Activated CD4-positive, alpha-beta T cell treated with anti-CD3 and anti-CD28 coated beads, Interleukin-2, amount 10 ng/mL, durations not matched to agents 24 days and 14 days (primary cell): Measurements from ENCODE around the gene SIGLEC12. TPM values are rescaled to one million over a fixed set of nuclear protein-coding genes. Genes with fewer than 3 reads are reported as not detected.
"Not testable (repeated sequence)": the region's sequence is repeated elsewhere in the genome, so short reads cannot be mapped to it uniquely, and the experiment has no call there.

Experiments
- DNase-seq: peaks from one replicate; pipeline ENCODE4 v3.0.0; 2022
- H3K27ac Mint-ChIP-seq: one replicate; pipeline ENCODE4 v1.8.0; 2022; ENCODE audit warnings: mild to moderate bottlenecking, mixed read lengths
- H3K27me3 Mint-ChIP-seq: one replicate; pipeline ENCODE4 v1.8.0; 2022; ENCODE audit warnings: mixed read lengths
- H3K36me3 Mint-ChIP-seq: one replicate; pipeline ENCODE4 v1.8.0; 2022; ENCODE audit warnings: low read depth, mild to moderate bottlenecking, mixed read lengths
- H3K4me1 Mint-ChIP-seq: one replicate; pipeline ENCODE4 v1.8.0; 2021; ENCODE audit warnings: mixed read lengths
- H3K4me3 Mint-ChIP-seq: one replicate; pipeline ENCODE4 v1.8.0; 2022; ENCODE audit warnings: mild to moderate bottlenecking, moderate library complexity, mixed read lengths
- H3K9me3 Mint-ChIP-seq: one replicate; pipeline ENCODE4 v1.8.0; 2021; ENCODE audit warnings: mixed read lengths
- intact Hi-C: fragments of 100-400 bp; cut with micrococcal nuclease; formaldehyde crosslinking; loops from one replicate; pipeline ENCODE4 v1.15.1; 2023
- total RNA-seq: library from RNA; stranded (reverse); gene quantifications from 2 replicates; pipeline ENCODE4 v1.2.3, GENCODE V29; 2022

Gene SIGLEC12
- total RNA-seq, 1 donor from 2014 or later = 0.98 TPM

DNA sequence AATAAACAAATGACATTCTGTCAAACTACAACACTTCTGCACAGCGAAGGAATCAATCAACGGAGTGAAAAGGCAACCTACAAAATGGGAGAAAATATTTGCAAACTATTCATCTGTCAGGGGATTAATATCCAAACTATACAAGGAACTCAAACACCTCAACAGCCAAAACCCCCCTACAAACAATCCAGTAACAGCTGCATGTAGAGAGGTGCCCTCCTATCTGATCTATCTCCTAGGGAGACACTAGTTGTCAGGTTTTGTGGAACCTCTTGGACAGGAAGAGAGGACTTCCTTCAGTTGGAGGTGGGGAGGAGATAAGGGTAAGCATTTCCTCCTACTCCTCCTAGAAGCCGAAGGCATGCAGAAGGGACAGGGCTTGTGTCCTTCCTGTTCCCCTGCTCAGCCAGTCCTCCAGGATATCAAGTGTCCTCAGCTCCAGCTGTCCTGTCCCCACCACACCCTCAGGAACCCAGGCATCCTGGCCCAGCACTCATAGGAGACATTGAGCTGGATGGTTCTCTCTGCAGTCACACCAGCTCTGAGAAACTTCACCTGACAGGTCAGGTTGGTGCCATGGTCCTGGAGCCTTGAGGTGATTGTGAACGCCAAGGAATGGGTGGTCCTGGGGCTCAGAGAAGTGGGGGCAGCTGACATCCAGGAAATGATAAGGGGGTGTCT lies 33.6 kb downstream of the SIGLEC12 start:
- DNase-seq = no peak
- Mint-ChIP-seq H3K27me3 (peaks cover 38% of the 10 kb centered on the region), H3K9me3 (no peaks in the 10 kb centered on the region), H3K36me3 (no peaks in the 10 kb centered on the region), H3K4me3 (peak overlapping the region; percentile 20), H3K4me1 (peaks cover 44% of the 10 kb centered on the region), H3K27ac (no peak overlapping the region)
- intact Hi-C loops = no loop called here

- intact Hi-C loops = no loop called here
- Mint-ChIP-seq H3K27me3 (peaks cover 44% of the 10 kb centered on the region), H3K4me1 (peaks cover 36% of the 10 kb centered on the region), H3K4me3 (no peak overlapping the region), H3K9me3 (no peaks in the 10 kb centered on the region), H3K36me3 (no peaks in the 10 kb centered on the region), H3K27ac (no peak overlapping the region)
- DNase-seq = no peak
These were observed 34.9 kb downstream of the SIGLEC12 start for GRCh38 chr19:51466723-51467122.

- Mint-ChIP-seq H3K4me1 (peaks cover 35% of the 10 kb centered on the region), H3K4me3 (peak overlapping the region; percentile 47), H3K27ac (peak overlapping the region; percentile 72), H3K27me3 (peaks cover 53% of the 10 kb centered on the region)
- H3K9me3 Mint-ChIP-seq, H3K36me3 Mint-ChIP-seq, DNase-seq, intact Hi-C loops: not testable (repeated sequence)
These were observed 37.5 kb downstream of the SIGLEC12 start for GRCh38 chr19:51463976-51464581.

- peaks cover 51% of the 10 kb centered on the region for H3K27me3 Mint-ChIP-seq
These were observed 38.9 kb downstream of the SIGLEC12 start for GRCh38 chr19:51462681-51463080.

DNA sequence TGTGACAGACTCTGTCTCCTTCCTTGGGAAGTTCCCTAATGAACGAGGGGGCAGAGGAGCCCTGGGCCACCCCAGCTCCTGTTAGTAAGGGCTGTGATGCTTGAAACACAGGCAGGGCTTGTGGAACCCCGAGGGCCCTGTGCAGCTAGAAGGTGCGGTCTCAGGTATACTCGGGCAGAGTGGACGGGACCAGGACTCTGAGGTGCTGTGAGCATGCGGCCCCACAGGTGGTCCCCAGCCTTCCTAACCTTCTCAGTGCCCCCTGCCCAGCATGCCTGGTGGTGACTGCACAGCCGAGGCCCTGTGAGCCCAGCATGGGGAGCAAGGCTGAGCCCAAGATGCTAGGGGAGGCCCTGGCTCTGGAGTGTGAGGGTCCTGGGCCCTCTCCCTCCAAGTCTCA lies 39.3 kb downstream of the SIGLEC12 start:
- H3K36me3 Mint-ChIP-seq = no peaks in the 10 kb centered on the region
- no peak overlapping the region for H3K27ac Mint-ChIP-seq
- H3K4me1 Mint-ChIP-seq = peaks cover 21% of the 10 kb centered on the region
- intact Hi-C loops = no loop called here
- H3K9me3 Mint-ChIP-seq = no peaks in the 10 kb centered on the region
- no peak overlapping the region for H3K4me3 Mint-ChIP-seq
- DNase-seq = no peak
- peaks cover 48% of the 10 kb centered on the region for H3K27me3 Mint-ChIP-seq

More at GRCh38 chr19:51462681-51463080, 38.9 kb downstream of the SIGLEC12 start:
- DNase-seq = no peak
- intact Hi-C loops = no loop called here
- peaks cover 23% of the 10 kb centered on the region for H3K4me1 Mint-ChIP-seq
- no peaks in the 10 kb centered on the region for H3K36me3 Mint-ChIP-seq
- H3K9me3 Mint-ChIP-seq = no peaks in the 10 kb centered on the region
- no peak overlapping the region for H3K4me3 Mint-ChIP-seq
- H3K27ac Mint-ChIP-seq = no peak overlapping the region

DNA sequence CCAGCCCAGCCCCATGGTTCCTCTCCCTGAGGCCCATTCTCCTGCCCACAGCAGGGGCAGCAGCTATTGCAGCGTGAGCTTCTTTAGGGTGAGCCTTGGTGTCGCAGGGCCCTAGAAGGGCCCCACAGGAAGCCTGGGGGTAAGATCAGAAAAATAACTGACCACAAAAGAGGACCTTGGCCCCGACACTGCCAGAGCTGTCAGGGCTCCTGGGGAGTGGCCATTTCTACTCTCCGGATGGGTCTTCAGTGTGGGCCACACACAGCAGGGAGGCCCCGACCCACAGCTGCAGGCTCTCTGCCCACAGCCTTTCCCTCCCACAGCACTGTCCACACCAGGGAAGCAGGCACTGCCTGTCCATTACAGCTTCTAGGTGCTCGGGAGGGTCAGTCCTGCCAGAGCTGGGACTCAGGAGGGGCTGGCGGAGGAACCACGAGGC lies 39.9 kb downstream of the SIGLEC12 start:
- Mint-ChIP-seq H3K36me3 (no peaks in the 10 kb centered on the region), H3K9me3 (no peaks in the 10 kb centered on the region), H3K4me3 (no peak overlapping the region), H3K27me3 (peaks cover 44% of the 10 kb centered on the region), H3K27ac (no peak overlapping the region), H3K4me1 (peaks cover 17% of the 10 kb centered on the region)
- intact Hi-C loops = no loop called here
- no peak for DNase-seq

DNA sequence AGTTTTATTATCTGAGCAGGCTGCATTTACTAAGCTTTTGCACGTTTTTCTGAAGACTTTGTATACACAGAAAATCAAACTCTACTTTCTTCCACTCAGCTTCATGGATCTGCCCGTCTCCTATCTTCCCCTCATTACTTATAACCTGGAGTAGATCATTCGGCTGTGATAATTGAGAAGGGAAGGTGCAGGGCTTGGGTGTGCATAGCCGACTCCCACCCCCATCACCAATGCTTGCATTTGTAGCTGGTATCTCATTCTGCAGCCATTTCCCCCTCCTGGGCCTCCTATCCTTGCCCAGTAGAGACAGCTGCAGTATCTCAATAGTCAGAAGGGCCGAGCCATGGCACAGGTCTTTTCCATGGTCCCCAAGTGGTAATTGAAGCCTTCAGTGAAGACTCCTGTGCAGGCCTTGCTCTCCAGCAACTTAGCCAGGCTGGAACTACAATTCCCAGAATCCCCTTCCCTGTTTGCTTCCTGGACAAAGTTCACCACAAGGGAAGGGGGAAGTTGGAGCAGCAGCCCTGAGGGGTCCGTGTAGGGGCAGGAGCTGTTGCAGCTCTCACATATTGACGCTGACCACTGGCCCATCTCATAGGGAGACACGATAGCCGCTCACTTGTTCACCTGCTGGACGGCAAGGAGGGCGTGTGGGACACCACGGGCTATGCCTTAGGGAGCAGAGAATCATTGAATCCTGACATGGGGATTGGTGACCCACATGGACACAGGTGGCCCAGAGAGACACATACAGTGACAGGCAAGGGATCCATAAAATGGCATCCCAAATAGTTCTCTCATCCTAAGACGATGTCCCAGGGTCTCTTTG lies 41.2 kb downstream of the SIGLEC12 start:
- Mint-ChIP-seq H3K4me1 (peaks cover 10% of the 10 kb centered on the region), H3K4me3 (no peak overlapping the region), H3K36me3 (no peaks in the 10 kb centered on the region), H3K27ac (peak overlapping the region; percentile 60), H3K9me3 (no peaks in the 10 kb centered on the region), H3K27me3 (peaks cover 35% of the 10 kb centered on the region)
- intact Hi-C loops = no loop called here
- DNase-seq = no peak

GRCh38 chr19:51458899-51459505 lies 42.6 kb downstream of the SIGLEC12 start:
- H3K9me3 Mint-ChIP-seq = no peaks in the 10 kb centered on the region
- DNase-seq = no peak
- no peaks in the 10 kb centered on the region for H3K36me3 Mint-ChIP-seq
- peaks cover 26% of the 10 kb centered on the region for H3K27me3 Mint-ChIP-seq
- H3K27ac Mint-ChIP-seq = no peak overlapping the region
- H3K4me3 Mint-ChIP-seq = no peak overlapping the region
- intact Hi-C loops = no loop called here
- H3K4me1 Mint-ChIP-seq = peaks cover 7% of the 10 kb centered on the region

DNA sequence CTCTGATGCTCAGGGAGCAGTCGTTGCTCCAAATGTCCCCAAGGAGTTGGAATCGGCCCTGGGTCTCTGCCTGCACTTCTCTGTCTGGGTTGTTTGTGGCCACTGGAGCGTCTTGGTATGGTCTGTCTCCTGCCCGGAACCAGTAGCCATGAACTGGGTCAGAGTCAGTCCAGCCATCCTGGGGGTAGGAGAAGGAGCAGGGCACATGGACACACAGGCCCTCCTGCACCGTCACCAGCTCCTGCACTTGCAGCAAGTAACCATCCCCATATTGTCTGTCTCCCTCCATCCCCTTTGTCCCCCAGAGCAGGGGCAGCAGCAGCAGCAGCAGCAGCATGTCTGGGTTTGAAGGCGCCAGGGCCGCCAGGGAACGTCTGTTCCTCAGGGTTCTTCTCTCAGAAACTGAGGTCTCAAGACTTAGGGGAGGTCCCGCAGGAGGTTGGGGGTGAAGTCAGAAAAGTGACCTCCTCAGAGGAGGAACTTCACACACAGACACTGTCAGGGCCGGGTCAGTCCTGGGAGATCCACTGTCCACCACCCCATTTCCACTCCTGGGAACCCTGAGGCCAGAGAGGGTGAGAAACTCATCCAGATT lies 43.5 kb downstream of the SIGLEC12 start, which contains the start of gene SIGLEC8:
SIGLEC8 (minus strand) TSS at position 404 of the 595 bp plus-strand sequence; CDS start at position 337, 67 bp downstream.
- Mint-ChIP-seq H3K36me3 (no peaks in the 10 kb centered on the region), H3K4me1 (peaks cover 6% of the 10 kb centered on the region)
- intact Hi-C loops = no loop called here

GRCh38 chr19:51457351-51458013 lies 44.1 kb downstream of the SIGLEC12 start:
- Mint-ChIP-seq H3K4me1 (peaks cover 3% of the 10 kb centered on the region), H3K9me3 (no peaks in the 10 kb centered on the region), H3K27ac (no peak overlapping the region), H3K36me3 (no peaks in the 10 kb centered on the region), H3K27me3 (peaks cover 19% of the 10 kb centered on the region), H3K4me3 (no peak overlapping the region)
- no peak for DNase-seq
- intact Hi-C loops = no loop called here

More for the DNA sequence above, 43.5 kb downstream of the SIGLEC12 start, which contains the start of gene SIGLEC8:
- Mint-ChIP-seq H3K27me3 (peaks cover 24% of the 10 kb centered on the region), H3K27ac (no peak within 1 kb of the TSS), H3K4me3 (no peak within 1 kb of the TSS), H3K9me3 (no peaks in the 10 kb centered on the region)
- no peak for DNase-seq

DNA sequence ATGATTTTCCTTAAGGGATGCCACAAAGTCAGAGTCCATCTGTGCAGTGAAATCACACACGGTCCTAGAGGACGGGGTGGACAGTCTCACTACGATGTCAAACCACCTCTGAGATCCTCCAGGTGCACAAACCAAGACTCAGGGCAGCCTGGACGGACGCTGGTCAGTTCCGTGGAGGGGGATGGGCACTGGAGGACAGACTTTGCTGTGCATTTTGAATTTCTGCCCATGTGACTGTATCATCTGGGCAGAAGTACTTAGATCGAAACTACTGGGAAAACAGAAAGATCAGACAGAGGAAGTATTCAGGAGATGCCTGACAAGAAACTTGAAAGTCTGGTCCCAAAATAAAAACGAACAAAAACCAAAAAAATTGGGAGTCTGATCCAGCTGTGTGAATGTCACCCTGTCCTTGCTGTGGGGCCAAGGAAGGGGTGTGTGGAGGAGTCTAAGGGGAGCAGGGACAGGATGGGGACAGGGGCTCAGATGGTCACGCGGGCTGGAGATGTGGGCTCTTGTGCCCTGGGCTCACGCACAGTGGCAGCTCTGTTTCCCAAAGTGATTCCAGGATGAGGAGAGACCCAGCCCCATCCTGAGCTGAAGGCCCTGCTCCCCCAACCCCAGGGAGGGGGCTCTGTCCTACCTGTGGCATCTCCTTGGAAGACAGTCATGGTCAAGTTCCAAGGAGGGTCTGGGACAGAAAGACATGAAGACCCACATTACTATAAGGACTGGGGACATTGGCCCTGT lies 44.9 kb downstream of the SIGLEC12 start:
- peaks cover 6% of the 10 kb centered on the region for H3K4me1 Mint-ChIP-seq
- intact Hi-C loops = no loop called here
- DNase-seq = no peak
- no peaks in the 10 kb centered on the region for H3K36me3 Mint-ChIP-seq
- H3K27ac Mint-ChIP-seq = no peak overlapping the region
- peaks cover 18% of the 10 kb centered on the region for H3K27me3 Mint-ChIP-seq
- no peak overlapping the region for H3K4me3 Mint-ChIP-seq
- H3K9me3 Mint-ChIP-seq = peaks cover 3% of the 10 kb centered on the region

- no peak overlapping the region for H3K4me3 Mint-ChIP-seq
- H3K27me3 Mint-ChIP-seq = peaks cover 8% of the 10 kb centered on the region
- H3K4me1 Mint-ChIP-seq = peaks cover 31% of the 10 kb centered on the region
- DNase-seq = no peak
- peaks cover 28% of the 10 kb centered on the region for H3K9me3 Mint-ChIP-seq
- H3K27ac Mint-ChIP-seq = peak overlapping the region; percentile 82
- H3K36me3 Mint-ChIP-seq = peaks cover 19% of the 10 kb centered on the region
- intact Hi-C loops = no loop called here
These were observed 50.8 kb downstream of the SIGLEC12 start for GRCh38 chr19:51450730-51451307.
